ENCODE measurements around the gene CBY2. TPM values are rescaled to one million over a fixed set of nuclear protein-coding genes. Genes with fewer than 3 reads are reported as not detected.
"Not testable (repeated sequence)": the region's sequence is repeated elsewhere in the genome, so short reads cannot be mapped to it uniquely, and the experiment has no call there.

CBY2 gene
- total RNA-seq (not detected), polyA plus RNA-seq (not detected)
- long read RNA-seq, donor 1, result 0 reads
- long read RNA-seq, donor 2, result 0 reads
- long read RNA-seq, donor 3, result 0 reads
- long read RNA-seq, donor 4, result 0 reads
- long read RNA-seq, donor 5, result 0 reads
- long read RNA-seq, donor 6, result 0 reads
- long read RNA-seq, donor 7, result 0 reads
- long read RNA-seq, donor 8, result 0 reads
- long read RNA-seq, donor 9, result 0 reads
- long read RNA-seq, donor 10, result 0 reads

- H3K36me3 ChIP-seq, result no peaks in the 10 kb centered on the region
- H3K27me3 ChIP-seq, result no peaks in the 10 kb centered on the region
- no peak within 1 kb of the TSS for H3K27ac ChIP-seq
- DNase-seq, result no peak
- no peaks in the 10 kb centered on the region for H3K9me3 ChIP-seq
- H3K4me1 ChIP-seq, result no peaks in the 10 kb centered on the region
- no peak for TF ChIP-seq CTCF (IDR thresholded peaks at IDR 0.05)
- no peak for TF ChIP-seq POLR2A (IDR thresholded peaks at IDR 0.05)
- WGBS, 5 donors, result 70 to 85% (median 80%) methylated on average over 1 of the region's 1 CpG
- no peak within 1 kb of the TSS for H3K4me3 ChIP-seq
- intact Hi-C loops (cut with DNase I; ENCODE audit: low total_unique reads), result no loop called here
Measured at GRCh38 chr13:45702088-45702487, at the start of gene CBY2. CBY2 (plus strand) TSS chr13:45702320; CDS start chr13:45702391, 71 bp downstream.

- no peaks in the 10 kb centered on the region for H3K36me3 ChIP-seq
- intact Hi-C loops (cut with DNase I; ENCODE audit: low total_unique reads), result no loop called here
- TF ChIP-seq POLR2AphosphoS5 (IDR thresholded peaks at IDR 0.05), result no peak
- TF ChIP-seq POLR2A (IDR thresholded peaks at IDR 0.05), result no peak
- no peak for TF ChIP-seq EP300 (IDR thresholded peaks at IDR 0.05)
- TF ChIP-seq CTCF (IDR thresholded peaks at IDR 0.05), result no peak
- no peak for DNase-seq
- H3K27me3 ChIP-seq, result no peaks in the 10 kb centered on the region
- H3K27ac ChIP-seq, result no peak overlapping the region
- H3K4me1 ChIP-seq, result no peaks in the 10 kb centered on the region
- no peak overlapping the region for H3K4me3 ChIP-seq
- peaks cover 0 to 7% (median 0%) of the 10 kb centered on the region in 4 donors for H3K9me3 ChIP-seq
- 69 to 89% (median 82%) methylated on average over 4 to 5 of the region's 5 CpGs for WGBS, 5 donors
Measured at GRCh38 chr13:45654633-45655349, 47.3 kb upstream of the CBY2 start.

DNA sequence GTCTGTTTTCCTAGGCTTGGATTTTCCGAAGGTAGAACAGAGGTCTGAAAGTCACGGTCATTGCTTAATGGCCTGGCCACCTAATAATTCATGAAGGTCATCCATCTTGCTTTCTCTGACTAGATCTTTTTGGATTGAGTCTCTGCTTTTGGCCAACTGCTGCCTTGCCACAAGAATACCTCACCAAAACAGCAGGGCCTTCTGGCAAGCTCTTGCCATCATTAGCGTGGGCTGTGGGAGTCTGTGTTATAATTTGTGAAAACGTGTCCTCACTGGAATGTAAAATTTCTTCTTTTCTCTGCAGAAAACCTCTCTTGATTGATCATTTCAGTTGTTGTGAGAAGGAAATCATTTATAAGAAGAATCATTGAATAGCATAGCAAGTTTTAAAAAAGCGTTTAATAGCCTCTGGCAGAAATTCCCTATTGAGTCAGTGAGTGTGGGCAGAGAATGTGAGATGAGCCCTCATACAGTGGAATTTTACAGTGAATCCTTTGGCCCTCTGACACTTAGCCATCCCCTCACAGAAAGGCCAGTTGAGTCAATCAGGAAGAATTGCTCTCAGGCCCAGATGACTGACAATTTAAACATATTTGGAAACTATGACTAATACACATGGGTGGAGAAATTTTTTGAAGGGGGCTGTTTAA, 43.4 kb upstream of the CBY2 start:
- Histone ChIP-seq H3K27ac (no peak overlapping the region), H3K4me3 (no peak overlapping the region), H3K9me3 (peaks cover 0 to 7% (median 0%) of the 10 kb centered on the region in 4 donors), H3K4me1 (no peaks in the 10 kb centered on the region), H3K27me3 (no peaks in the 10 kb centered on the region), H3K36me3 (no peaks in the 10 kb centered on the region)
- 82 to 92% (median 89%) methylated on average over 5 of the region's 5 CpGs for WGBS, 5 donors
- TF ChIP-seq EP300 (IDR thresholded peaks at IDR 0.05) (no peak), POLR2AphosphoS5 (IDR thresholded peaks at IDR 0.05) (no peak), POLR2A (IDR thresholded peaks at IDR 0.05) (no peak)
- DNase-seq, result no peak
- intact Hi-C loops (cut with DNase I; ENCODE audit: low total_unique reads), result no loop called here

DNA sequence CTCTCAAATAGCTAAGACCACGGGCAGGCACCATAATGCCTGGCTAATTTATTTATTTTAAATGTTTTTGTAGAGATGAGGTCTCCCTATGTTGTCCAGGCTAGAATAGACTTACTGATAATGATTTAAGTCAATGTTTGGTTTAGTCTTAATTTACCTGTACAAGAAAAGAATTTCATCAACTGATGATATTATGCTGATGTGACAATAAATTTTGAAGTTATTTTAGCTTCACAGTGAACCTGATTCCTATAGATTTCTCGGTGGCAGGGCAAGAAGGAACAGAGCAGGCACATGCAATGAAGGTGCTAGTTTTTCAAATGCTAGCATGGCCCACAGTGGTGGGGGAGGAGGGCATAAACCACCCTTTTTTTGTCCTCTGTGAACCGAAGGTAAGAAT, 42.6 kb upstream of the CBY2 start:
- Histone ChIP-seq H3K4me1 (no peaks in the 10 kb centered on the region), H3K9me3 (peaks cover 0 to 7% (median 0%) of the 10 kb centered on the region in 4 donors), H3K27me3 (no peaks in the 10 kb centered on the region), H3K36me3 (no peaks in the 10 kb centered on the region), H3K4me3 (no peak overlapping the region), H3K27ac (no peak overlapping the region)
- WGBS, 5 donors, result 51 to 67% (median 57%) methylated on average over 3 of the region's 3 CpGs
- DNase-seq, result no peak
- intact Hi-C loops (cut with DNase I; ENCODE audit: low total_unique reads), result no loop called here
- no peak for TF ChIP-seq EP300 (IDR thresholded peaks at IDR 0.05)

DNA sequence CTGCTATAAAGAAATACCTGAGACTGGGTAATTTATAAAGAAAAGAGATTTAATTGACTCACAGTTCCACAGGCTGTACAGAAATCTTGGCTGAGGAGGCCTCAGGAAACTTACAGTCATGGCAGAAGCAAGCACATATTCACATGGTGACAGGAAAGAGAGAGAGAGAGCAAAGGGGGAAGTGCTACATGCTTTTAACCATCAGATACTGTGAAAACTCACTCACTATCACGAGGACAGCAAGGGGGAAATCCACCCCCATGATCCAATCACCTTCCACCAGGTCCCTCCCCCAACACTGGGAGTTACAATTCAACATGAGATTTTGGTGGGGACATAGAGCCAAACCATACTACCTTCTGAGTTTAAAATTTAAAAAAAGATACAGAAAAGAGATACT, 41.7 kb upstream of the CBY2 start:
- H3K4me3 ChIP-seq; H3K36me3 ChIP-seq; intact Hi-C loops (cut with DNase I; ENCODE audit: low total_unique reads); H3K27me3 ChIP-seq; H3K4me1 ChIP-seq; DNase-seq; H3K27ac ChIP-seq; H3K9me3 ChIP-seq: not testable (repeated sequence)
- WGBS, 5 donors, result 13 to 34% (median 30%) methylated on average over 1 of the region's 1 CpG

All from stomach (tissue), 19 donors.